OCI-LY3 (cell line): ENCODE results near the gene CACNG8.
A peak's percentile ranks its signal among the peaks of the same experiment; 100 is the strongest.

Experiments
- H2AFZ ChIP-seq: fragments of 200-600, 300-600 bp; shearing (Covaris generic); 2 replicates; pipeline ENCODE4 v1.6.0; 2014; ENCODE audit warnings: antibody characterized with exemption, low read depth, low read length
- H3K27ac ChIP-seq: fragments of 200-600, 300-600 bp; sonication (generic); 2 replicates; pipeline ENCODE4 v1.5.1; 2014; ENCODE audit warnings: mild to moderate bottlenecking, low read length, moderate library complexity, mixed read lengths
- H3K27me3 ChIP-seq: fragments of 200-600, 300-600 bp; sonication (generic); 2 replicates; pipeline ENCODE4 v1.6.1; 2014; ENCODE audit warnings: low read depth, low read length, mixed read lengths
- H3K36me3 ChIP-seq: fragments of 200-600, 300-600 bp; sonication (generic); replicated peaks from 2 replicates; pipeline ENCODE3; 2014; ENCODE audit warnings: low read depth, low read length, mixed read lengths
- H3K4me1 ChIP-seq: fragments of 300-600, 200-600 bp; sonication (generic); 2 replicates; pipeline ENCODE4 v1.6.1; 2014; ENCODE audit warnings: low read length, mixed read lengths
- H3K4me2 ChIP-seq: fragments of 200-600, 300-600 bp; sonication (generic); 2 replicates; pipeline ENCODE4 v1.6.1; 2014; ENCODE audit warnings: low read length, mixed read lengths
- H3K4me3 ChIP-seq: fragments of 300-600, 200-600 bp; sonication (generic); 2 replicates; pipeline ENCODE4 v1.5.1; 2014; ENCODE audit warnings: antibody characterized with exemption, mild to moderate bottlenecking, low read length, moderate library complexity
- H3K79me2 ChIP-seq: fragments of 300-600, 200-600 bp; shearing (Covaris generic); 2 replicates; pipeline ENCODE4 v1.6.1; 2014; ENCODE audit warnings: mild to moderate bottlenecking, low read length, mixed read lengths
- H3K9ac ChIP-seq: fragments of 300-600, 200-600 bp; shearing (Covaris generic); 2 replicates; pipeline ENCODE4 v1.6.0; 2014; ENCODE audit warnings: mild to moderate bottlenecking, low read length, moderate library complexity
- H3K9me3 ChIP-seq: fragments of 200-600, 300-600 bp; shearing (Covaris generic); 2 replicates; pipeline ENCODE4 v1.6.1; 2014; ENCODE audit warnings: low read length, mixed read lengths; ENCODE audit not compliant: insufficient read depth
- H4K20me1 ChIP-seq: fragments of 200-600, 300-600 bp; sonication (generic); 2 replicates; pipeline ENCODE4 v1.6.1; 2016; ENCODE audit warnings: low read length, mixed read lengths; ENCODE audit not compliant: insufficient read depth
- EZH2phosphoT487 ChIP-seq: fragments of 200-600 bp; shearing (Covaris generic); IDR thresholded peaks from 2 replicates; pipeline ENCODE4 v1.6.1; 2018; ENCODE audit warnings: antibody characterized with exemption, mixed run types, low read depth
- TF ChIP-seq, protein P1 (sequence below): fragments of 200-600, 300-600 bp; sonication (generic); IDR thresholded peaks from 2 replicates; pipeline ENCODE4 v1.5.1; 2014; ENCODE audit warnings: antibody characterized with exemption, low read length, low read depth

The CACNG8 gene

DNA sequence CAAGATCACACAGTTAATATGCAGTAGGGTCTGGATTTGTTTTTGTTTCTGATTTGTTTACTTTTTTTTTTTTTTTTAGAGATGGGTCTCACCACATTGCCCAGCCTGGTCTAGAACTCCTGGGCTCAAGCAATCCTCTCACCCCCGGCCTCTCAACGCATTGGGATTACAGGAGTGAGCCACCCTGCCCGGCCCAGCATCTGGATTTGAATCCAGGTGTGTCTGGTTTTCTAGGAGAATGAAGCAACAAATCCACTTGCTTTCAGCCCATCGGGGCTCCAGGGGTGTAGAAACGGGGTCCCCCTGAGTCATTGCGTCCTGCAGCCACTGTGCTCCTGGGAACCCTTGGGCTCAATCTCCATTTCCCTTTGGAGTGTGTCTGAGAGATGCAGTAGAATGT is 6.6 kb downstream of the CACNG8 start:
- H3K27ac ChIP-seq: no peak overlapping the region
- H3K36me3 ChIP-seq: no peaks in the 10 kb centered on the region
- H3K4me3 ChIP-seq: no peak overlapping the region
- H3K4me2 ChIP-seq: no peak overlapping the region
- no peaks in the 10 kb centered on the region for H3K27me3 ChIP-seq
- no peaks in the 10 kb centered on the region for H4K20me1 ChIP-seq
- TF ChIP-seq, protein P1, sequence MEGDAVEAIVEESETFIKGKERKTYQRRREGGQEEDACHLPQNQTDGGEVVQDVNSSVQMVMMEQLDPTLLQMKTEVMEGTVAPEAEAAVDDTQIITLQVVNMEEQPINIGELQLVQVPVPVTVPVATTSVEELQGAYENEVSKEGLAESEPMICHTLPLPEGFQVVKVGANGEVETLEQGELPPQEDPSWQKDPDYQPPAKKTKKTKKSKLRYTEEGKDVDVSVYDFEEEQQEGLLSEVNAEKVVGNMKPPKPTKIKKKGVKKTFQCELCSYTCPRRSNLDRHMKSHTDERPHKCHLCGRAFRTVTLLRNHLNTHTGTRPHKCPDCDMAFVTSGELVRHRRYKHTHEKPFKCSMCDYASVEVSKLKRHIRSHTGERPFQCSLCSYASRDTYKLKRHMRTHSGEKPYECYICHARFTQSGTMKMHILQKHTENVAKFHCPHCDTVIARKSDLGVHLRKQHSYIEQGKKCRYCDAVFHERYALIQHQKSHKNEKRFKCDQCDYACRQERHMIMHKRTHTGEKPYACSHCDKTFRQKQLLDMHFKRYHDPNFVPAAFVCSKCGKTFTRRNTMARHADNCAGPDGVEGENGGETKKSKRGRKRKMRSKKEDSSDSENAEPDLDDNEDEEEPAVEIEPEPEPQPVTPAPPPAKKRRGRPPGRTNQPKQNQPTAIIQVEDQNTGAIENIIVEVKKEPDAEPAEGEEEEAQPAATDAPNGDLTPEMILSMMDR: no peak
- no peak for TF ChIP-seq EZH2phosphoT487
- no peak overlapping the region for H3K9ac ChIP-seq
- H3K4me1 ChIP-seq: no peaks in the 10 kb centered on the region
- no peak overlapping the region for H2AFZ ChIP-seq
- no peaks in the 10 kb centered on the region for H3K79me2 ChIP-seq
- H3K9me3 ChIP-seq: no peaks in the 10 kb centered on the region

DNA sequence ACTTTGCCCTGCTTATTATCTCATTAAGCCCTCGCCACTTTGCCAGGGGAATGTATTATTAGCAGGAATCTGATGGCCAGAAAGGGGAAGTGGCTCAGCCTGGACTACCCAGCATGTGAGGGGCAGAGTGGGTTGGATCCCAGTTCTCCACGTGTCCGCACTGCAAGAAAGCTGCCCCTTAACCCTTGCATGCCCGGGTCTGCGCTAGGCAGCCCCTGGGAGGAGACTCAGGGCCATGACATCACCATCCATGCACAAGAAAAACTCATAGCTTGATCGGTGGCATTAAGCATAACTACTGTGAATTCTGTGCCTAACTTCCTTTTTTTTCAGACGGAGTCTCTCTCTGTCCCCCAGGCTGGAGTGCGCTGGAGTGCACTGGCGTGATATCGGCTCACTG is 8.9 kb downstream of the CACNG8 start:
- Histone ChIP-seq H3K27me3 (no peaks in the 10 kb centered on the region), H4K20me1 (no peaks in the 10 kb centered on the region), H3K9ac (no peak overlapping the region), H3K4me2 (no peak overlapping the region), H3K9me3 (no peaks in the 10 kb centered on the region), H3K79me2 (no peaks in the 10 kb centered on the region), H3K27ac (no peak overlapping the region), H3K4me1 (no peaks in the 10 kb centered on the region), H3K36me3 (no peaks in the 10 kb centered on the region), H3K4me3 (no peak overlapping the region), H2AFZ (no peak overlapping the region)
- TF ChIP-seq EZH2phosphoT487: no peak
- TF ChIP-seq, protein P1: no peak

DNA sequence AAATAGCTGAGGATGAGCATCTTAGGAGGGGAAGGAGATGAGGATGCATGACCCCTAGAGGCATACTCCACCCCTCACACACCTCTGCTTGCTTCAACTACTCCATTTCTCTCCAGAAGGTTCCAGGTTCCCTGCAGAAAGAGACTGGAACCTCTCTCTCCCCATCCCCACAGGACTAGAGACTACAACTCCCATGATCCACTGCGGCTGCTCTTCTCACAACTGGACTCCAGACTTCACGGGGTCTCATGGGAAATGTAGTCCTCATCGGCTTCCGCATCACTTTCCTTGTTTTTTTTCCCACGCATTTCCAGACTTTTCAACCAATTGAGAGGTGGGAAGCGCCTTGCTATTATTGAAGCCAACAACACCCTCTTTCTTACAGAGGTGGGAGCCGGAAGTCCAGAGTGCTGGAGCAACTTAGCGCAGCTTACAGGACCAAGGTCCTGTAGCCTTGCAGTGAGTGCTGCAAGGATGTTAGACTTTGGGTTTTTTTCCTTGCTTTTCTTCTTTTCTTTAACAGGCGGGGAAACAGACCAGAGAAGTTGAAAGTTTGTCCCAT is 14.8 kb downstream of the CACNG8 start:
- H3K27ac ChIP-seq: no peak overlapping the region
- H3K27me3 ChIP-seq: no peaks in the 10 kb centered on the region
- no peak overlapping the region for H3K9ac ChIP-seq
- 0 out of 2 replicates have a peak overlapping the region, but pooled peaks have one; percentile 12 for H3K4me3 ChIP-seq
- peak overlapping the region; percentile 96 for H2AFZ ChIP-seq
- 0 out of 2 replicates have a peak overlapping the region, but pooled peaks have one; percentile 14 for H3K4me2 ChIP-seq
- H3K9me3 ChIP-seq: 0 out of 2 replicates have a peak, but pooled peaks cover 7% of the 10 kb centered on the region
- TF ChIP-seq, protein P1: no peak
- no peak for TF ChIP-seq EZH2phosphoT487
- H3K36me3 ChIP-seq: no peaks in the 10 kb centered on the region
- H3K4me1 ChIP-seq: no peaks in the 10 kb centered on the region
- H3K79me2 ChIP-seq: no peaks in the 10 kb centered on the region
- H4K20me1 ChIP-seq: no peaks in the 10 kb centered on the region

DNA sequence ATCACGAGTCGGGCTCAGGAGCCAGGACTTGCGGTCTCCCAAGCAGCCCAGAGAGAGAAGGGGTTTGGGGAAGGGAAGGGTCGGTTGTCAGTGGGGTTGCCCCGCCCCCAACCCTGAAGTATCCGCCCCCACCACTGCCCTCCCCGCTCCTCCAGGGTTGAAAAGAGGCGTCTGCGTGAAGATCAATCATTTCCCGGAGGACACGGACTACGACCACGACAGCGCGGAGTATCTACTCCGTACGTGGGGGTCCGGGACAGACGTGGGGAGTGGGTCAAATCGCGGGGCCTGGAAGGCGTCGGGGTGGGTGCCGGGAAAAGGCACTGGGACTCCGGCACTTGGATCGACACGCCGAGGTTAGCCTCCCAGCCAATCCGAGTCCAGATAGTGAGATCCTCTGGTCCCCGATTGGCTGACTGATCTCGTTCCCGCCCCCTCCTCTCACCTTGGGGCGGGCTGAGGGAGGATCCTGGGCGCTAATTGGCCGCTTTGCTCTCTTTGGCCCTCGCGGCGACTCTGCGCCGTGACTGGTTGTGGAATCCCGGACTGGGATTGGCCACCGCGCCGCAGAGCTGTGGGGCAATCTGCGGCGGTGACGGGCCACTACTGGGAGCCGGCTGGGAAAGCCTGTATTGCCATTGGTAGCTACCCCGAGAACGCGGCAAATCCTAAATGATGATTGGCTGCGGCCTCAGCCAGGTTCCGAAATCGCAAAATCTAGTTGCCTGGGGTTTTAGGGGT is 15.4 kb downstream of the CACNG8 start:
- H3K4me1 ChIP-seq: no peaks in the 10 kb centered on the region
- no peaks in the 10 kb centered on the region for H3K79me2 ChIP-seq
- no peak overlapping the region for H3K4me3 ChIP-seq
- no peaks in the 10 kb centered on the region for H3K36me3 ChIP-seq
- H4K20me1 ChIP-seq: no peaks in the 10 kb centered on the region
- no peak overlapping the region for H3K27ac ChIP-seq
- peak overlapping the region; percentile 96 for H2AFZ ChIP-seq
- H3K27me3 ChIP-seq: no peaks in the 10 kb centered on the region
- TF ChIP-seq, protein P1: no peak
- no peak for TF ChIP-seq EZH2phosphoT487
- 0 out of 2 replicates have a peak overlapping the region, but pooled peaks have one; percentile 14 for H3K4me2 ChIP-seq
- H3K9me3 ChIP-seq: 0 out of 2 replicates have a peak, but pooled peaks cover 7% of the 10 kb centered on the region
- H3K9ac ChIP-seq: no peak overlapping the region
